Ishikawa (cell line): ENCODE data around the gene MUC20.

Experiments
- CEBPB ChIP-seq: IDR thresholded peaks from 2 replicates; pipeline ENCODE4 v1.6.1; 2012
- CREB1 ChIP-seq: IDR thresholded peaks from 2 replicates; pipeline ENCODE4 v1.6.1; 2012; ENCODE audit warnings: low read depth
- EGR1 ChIP-seq: IDR thresholded peaks from 2 replicates; pipeline ENCODE4 v1.6.1; 2012
- EP300 ChIP-seq: IDR thresholded peaks from 2 replicates; pipeline ENCODE4 v1.6.1; 2012; ENCODE audit warnings: borderline replicate concordance
- FOXM1 ChIP-seq: IDR thresholded peaks from 2 replicates; pipeline ENCODE4 v1.6.1; 2012; ENCODE audit warnings: low read depth, borderline replicate concordance
- NFIC ChIP-seq: IDR thresholded peaks from 2 replicates; pipeline ENCODE4 v1.6.1; 2012
- RAD21 ChIP-seq: IDR thresholded peaks from 2 replicates; pipeline ENCODE4 v1.6.1; 2012; ENCODE audit warnings: low read depth
- TAF1 ChIP-seq: IDR thresholded peaks from 2 replicates; pipeline ENCODE4 v1.6.1; 2012; ENCODE audit warnings: low read depth, mild to moderate bottlenecking
- TCF12 ChIP-seq: IDR thresholded peaks from 2 replicates; pipeline ENCODE4 v1.6.1; 2012; ENCODE audit warnings: low read depth
- TEAD4 ChIP-seq: IDR thresholded peaks from 2 replicates; pipeline ENCODE4 v1.6.1; 2012
- YY1 ChIP-seq: IDR thresholded peaks from 2 replicates; pipeline ENCODE4 v1.6.1; 2012; ENCODE audit warnings: low read depth
- TF ChIP-seq, protein P1 (sequence below): IDR thresholded peaks from 2 replicates; pipeline ENCODE4 v1.6.1; 2012
- TF ChIP-seq, protein P2 (sequence below): IDR thresholded peaks from 2 replicates; pipeline ENCODE4 v1.6.1; 2012

GRCh38 chr3:195748661-195749060, 27.9 kb downstream of the MUC20 start:
- TF ChIP-seq TAF1 = no peak
- TF ChIP-seq, protein P1, sequence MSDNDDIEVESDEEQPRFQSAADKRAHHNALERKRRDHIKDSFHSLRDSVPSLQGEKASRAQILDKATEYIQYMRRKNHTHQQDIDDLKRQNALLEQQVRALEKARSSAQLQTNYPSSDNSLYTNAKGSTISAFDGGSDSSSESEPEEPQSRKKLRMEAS = no peak
- TF ChIP-seq TEAD4 = no peak
- TF ChIP-seq EP300 = no peak
- TF ChIP-seq, protein P2, sequence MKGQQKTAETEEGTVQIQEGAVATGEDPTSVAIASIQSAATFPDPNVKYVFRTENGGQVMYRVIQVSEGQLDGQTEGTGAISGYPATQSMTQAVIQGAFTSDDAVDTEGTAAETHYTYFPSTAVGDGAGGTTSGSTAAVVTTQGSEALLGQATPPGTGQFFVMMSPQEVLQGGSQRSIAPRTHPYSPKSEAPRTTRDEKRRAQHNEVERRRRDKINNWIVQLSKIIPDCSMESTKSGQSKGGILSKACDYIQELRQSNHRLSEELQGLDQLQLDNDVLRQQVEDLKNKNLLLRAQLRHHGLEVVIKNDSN = no peak
- no peak for TF ChIP-seq TCF12
- TF ChIP-seq CEBPB = no peak
- no peak for TF ChIP-seq RAD21
- no peak for TF ChIP-seq EGR1
- TF ChIP-seq YY1 = no peak
- no peak for TF ChIP-seq CREB1
- no peak for TF ChIP-seq FOXM1
- TF ChIP-seq NFIC = no peak
